HepG2 (cell line): ENCODE data around the gene COG5. TPM values are rescaled to one million over a fixed set of nuclear protein-coding genes. Genes with fewer than 3 reads are reported as not detected.

Source experiments
- ATAC-seq: fragments of 200-7000 bp; cut with Tn5 transposase; 3 replicates; pipeline ENCODE4 v1.9.1; 2020; ENCODE audit warnings: mild to moderate bottlenecking, moderate library complexity
- BruUV-seq: library from RNA; stranded (reverse); fragments of 400-500 nt; replicated peaks from 2 replicates; lab custom pipeline; 2021; lab: Mats Ljungman, UMichigan
- CTCF ChIA-PET: fragments of 300-600 bp; formaldehyde crosslinking; extraction: SDS; loops from one replicate; lab custom pipeline; 2021; ENCODE audit warnings: low total read pairs, inconsistent platforms, low intra/inter-chr PET ratio; lab: Yijun Ruan, JAX
- POLR2A ChIA-PET: fragments of 350-600 bp; sonication (Branson Sonifier 250); formaldehyde crosslinking; loops from one replicate; lab custom pipeline; 2020; ENCODE audit warnings: antibody characterized with exemption, inconsistent platforms; lab: Yijun Ruan, JAX
- DNase-seq: peaks from one replicate; pipeline ENCODE4 v3.0.0-alpha.2; 2015; ENCODE audit warnings: low spot score
- FAIRE-seq: peaks from 3 replicates; lab custom pipeline; 2011; peaks lifted over from hg19 to GRCh38; lab: Jason Lieb, UNC
- H2AFZ ChIP-seq: one replicate; pipeline ENCODE4 v1.6.1; 2011; ENCODE audit warnings: low read length, inconsistent platforms
- H3K27ac ChIP-seq: fragments of 300-600 bp; 3 replicates; pipeline ENCODE4 v1.8.0; 2011; ENCODE audit warnings: mixed run types, mild to moderate bottlenecking, mixed read lengths, low read length, inconsistent platforms; ENCODE audit not compliant: insufficient read depth; ENCODE audit errors: extremely low read length
- H3K27me3 ChIP-seq, 2 experiments: fragments of 200-600 bp in 1 of 2; 2 replicates in 1 of 2; 3 replicates in 1 of 2; pipeline versions ENCODE4 v1.6.0 to v1.8.0; 2011; ENCODE audit warnings: low read length in 2 of 2, mild to moderate bottlenecking in 2 of 2, moderate library complexity in 2 of 2, inconsistent platforms in 1 of 2; ENCODE audit not compliant: insufficient read depth in 2 of 2, control insufficient read depth in 1 of 2
- H3K36me3 ChIP-seq, 2 experiments: fragments of 200-600 bp in 1 of 2; replicated peaks in 1 of 2; 2 replicates in 1 of 2; 3 replicates in 1 of 2; pipeline versions ENCODE4 v1.5.1 to v1.8.0; 2011; ENCODE audit warnings: low read length in 2 of 2, inconsistent platforms in 1 of 2; ENCODE audit not compliant: insufficient read depth in 2 of 2, control insufficient read depth in 1 of 2
- H3K4me1 ChIP-seq: 2 replicates; pipeline ENCODE4 v1.5.1; 2012; ENCODE audit warnings: low read length, inconsistent platforms; ENCODE audit not compliant: insufficient read depth
- H3K4me2 ChIP-seq: 2 replicates; pipeline ENCODE4 v1.6.0; 2011; ENCODE audit warnings: low read depth, low read length, inconsistent platforms
- H3K4me3 ChIP-seq, 3 experiments: fragments of 200-600 bp in 1 of 3; sonication (generic), shearing (Covaris generic) in 1 of 3; replicated peaks in 1 of 3; 2 replicates each; pipeline ENCODE4 v1.5.1; 2011 to 2016; ENCODE audit warnings: low read length in 3 of 3, inconsistent platforms in 2 of 3, low read depth in 2 of 3, mild to moderate bottlenecking in 2 of 3, control low read depth in 1 of 3, mixed read lengths in 1 of 3; ENCODE audit not compliant: insufficient read depth in 1 of 3
- H3K79me2 ChIP-seq: one replicate; pipeline ENCODE4 v1.6.1; 2011; ENCODE audit warnings: low read length, inconsistent platforms; ENCODE audit not compliant: insufficient read depth
- H3K9ac ChIP-seq: 2 replicates; pipeline ENCODE4 v1.6.0; 2011; ENCODE audit warnings: mild to moderate bottlenecking, low read depth, low read length, inconsistent platforms; ENCODE audit not compliant: insufficient read depth
- H3K9me3 ChIP-seq: 2 replicates; pipeline ENCODE4 v1.5.1; 2012; ENCODE audit warnings: mild to moderate bottlenecking, low read length
- H4K20me1 ChIP-seq: 2 replicates; pipeline ENCODE4 v1.6.0; 2011; ENCODE audit warnings: inconsistent platforms, mild to moderate bottlenecking, low read length, moderate library complexity; ENCODE audit not compliant: insufficient read depth
- HNF4A ChIP-seq: sonication (generic); formaldehyde crosslinking; IDR thresholded peaks from 2 replicates; pipeline ENCODE4 v1.4.0; 2020; ENCODE audit warnings: missing genetic modification reagents
- MAFK ChIP-seq, 2 experiments: IDR thresholded peaks in 1 of 2; conservative IDR thresholded peaks in 1 of 2; 2 replicates each; pipeline ENCODE4 v1.6.1; 2011; ENCODE audit warnings: improper control_type of control experiment in 2 of 2, low read length in 2 of 2
- TCF7 ChIP-seq: sonication (generic); IDR thresholded peaks from 2 replicates; pipeline ENCODE4 v1.6.1; 2016; ENCODE audit warnings: antibody characterized with exemption, low read depth
- ZNF121 ChIP-seq: sonication (generic); formaldehyde crosslinking; IDR thresholded peaks from 2 replicates; pipeline ENCODE4 v1.5.0; 2020; ENCODE audit warnings: mild to moderate bottlenecking, missing genetic modification reagents
- ZNF232 ChIP-seq: sonication (generic); formaldehyde crosslinking; IDR thresholded peaks from 2 replicates; pipeline ENCODE4 v1.4.0; 2020; ENCODE audit warnings: missing genetic modification reagents, borderline replicate concordance
- WGBS: methylation state at CpG from one replicate; pipeline ENCODE4 v1.1.6; 2017; ENCODE audit warnings: low lambda C conversion rate; 5-methylcytosine and 5-hydroxymethylcytosine counted together
- in situ Hi-C: cut with HindIII; loops from 2 replicates; pipeline ENCODE4 v1.10.0; 2017; ENCODE audit warnings: low pct_unique_long_range_greater_than_20kb; ENCODE audit not compliant: extremely low pct_ligation_motif_present
- intact Hi-C: fragments of 100-400 bp; cut with micrococcal nuclease; formaldehyde crosslinking; loops from one replicate; pipeline ENCODE4 v1.10.0; 2022; ENCODE audit not compliant: unreplicated experiment
- polyA plus RNA-seq, 8 experiments: library from polyadenylated mRNA; depleted of rRNA in 3 of 8; stranded (reverse) in 7 of 8; unstranded in 1 of 8; fragments of >200 nt; fragmentation: Illumina TruSeq in 4 of 8; extraction: Trizol in 4 of 8; gene quantifications; 2 replicates each; pipeline versions ENCODE4 v1.2.1 to v1.2.3, GENCODE V29; 2011 to 2016; ENCODE audit warnings: low read depth in 4 of 8, missing spikeins in 1 of 8, mixed read lengths in 1 of 8; ENCODE audit not compliant: insufficient read depth in 1 of 8
- total RNA-seq, 5 experiments: library from RNA; depleted of rRNA; stranded (reverse); fragments of >200 nt; fragmentation: Illumina TruSeq; extraction: Trizol; gene quantifications; 2 replicates each; pipeline ENCODE4 v1.2.3, GENCODE V29; 2016; ENCODE audit warnings: low read depth in 1 of 5
- TF ChIP-seq, protein P1 (sequence below): sonication (generic); formaldehyde crosslinking; conservative IDR thresholded peaks from 2 replicates; pipeline ENCODE4 v1.8.0; 2022; ENCODE audit warnings: low read depth, missing genetic modification reagents

COG5 gene
- total and polyA plus RNA-seq, 2 of the 13 experiments (the other 11 are each of a cell fraction or from before 2014, with no cell fraction given), result 20.4 to 31.3 TPM

DNA sequence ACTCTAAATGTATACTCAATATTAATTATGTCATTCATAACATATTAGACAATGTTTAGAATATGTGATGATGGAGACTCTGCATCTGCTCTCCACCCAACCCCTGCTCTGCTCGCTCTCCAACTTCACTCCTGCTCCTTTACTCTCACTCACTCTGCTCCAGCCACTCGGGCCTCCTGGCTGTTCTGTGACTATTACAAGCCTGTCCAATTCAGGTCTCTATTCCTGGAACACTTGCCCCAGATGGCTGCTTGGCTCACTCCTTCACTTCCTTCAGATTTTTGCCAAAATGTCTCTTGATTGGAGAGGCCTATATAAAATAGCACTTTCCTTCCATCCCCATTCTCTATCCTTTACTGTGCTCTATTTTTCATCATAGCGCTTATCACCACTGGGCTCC is 310.1 kb downstream of the COG5 start:
- ATAC-seq, result no peak
- FAIRE-seq, result no peak
- Histone ChIP-seq H3K9me3 (no peaks in the 10 kb centered on the region), H2AFZ (no peak overlapping the region), H3K79me2 (no peaks in the 10 kb centered on the region), H4K20me1 (no peaks in the 10 kb centered on the region; the same call in 1 of the 2 replicates), H3K27me3 (no peaks in the 10 kb centered on the region), H3K4me3 (no peak overlapping the region), H3K4me2 (no peak overlapping the region), H3K27ac (no peak overlapping the region), H3K4me1 (peaks cover 9% of the 10 kb centered on the region; the same call in 1 of the 2 replicates), H3K36me3 (0 out of 5 replicates have a peak, but pooled peaks cover 1 to 3% of the 10 kb centered on the region in 2 experiments), H3K9ac (no peak overlapping the region)
- TF ChIP-seq MAFK (conservative IDR thresholded peaks at IDR 0.05 in 1 of 2, IDR thresholded peaks at IDR 0.05 in 1 of 2; ENCODE audit: low read length in 2 of 2), result no peak
- TF ChIP-seq ZNF232 (CRISPR knock-in tag), result no peak
- in situ Hi-C loops (no loop called here), intact Hi-C loops (no loop called here)
- BruUV-seq, result no TSS peak
- POLR2A ChIA-PET, result no interaction called here
- DNase-seq, result no peak
- CTCF ChIA-PET, result no interaction called here
- WGBS, result 97% methylated on average over 3 of the region's 3 CpGs

- CTCF ChIA-PET, result no interaction called here
- in situ Hi-C loops, result no loop called here
Measured at GRCh38 chr7:107251963-107252362, 311.8 kb downstream of the COG5 start.

More at GRCh38 chr7:107251963-107252362, 311.8 kb downstream of the COG5 start:
- Histone ChIP-seq H4K20me1 (no peaks in the 10 kb centered on the region; the same call in 1 of the 2 replicates), H3K27ac (no peak overlapping the region), H3K4me2 (no peak overlapping the region), H2AFZ (no peak overlapping the region), H3K9me3 (no peaks in the 10 kb centered on the region), H3K36me3 (peaks cover 1 to 10% of the 10 kb centered on the region in 2 experiments; a peak in 3 of 5 replicates), H3K9ac (no peak overlapping the region), H3K27me3 (no peaks in the 10 kb centered on the region), H3K79me2 (no peaks in the 10 kb centered on the region), H3K4me3 (no peak overlapping the region), H3K4me1 (peaks cover 9% of the 10 kb centered on the region; the same call in 1 of the 2 replicates)
- BruUV-seq, result no TSS peak
- TF ChIP-seq, protein P1, sequence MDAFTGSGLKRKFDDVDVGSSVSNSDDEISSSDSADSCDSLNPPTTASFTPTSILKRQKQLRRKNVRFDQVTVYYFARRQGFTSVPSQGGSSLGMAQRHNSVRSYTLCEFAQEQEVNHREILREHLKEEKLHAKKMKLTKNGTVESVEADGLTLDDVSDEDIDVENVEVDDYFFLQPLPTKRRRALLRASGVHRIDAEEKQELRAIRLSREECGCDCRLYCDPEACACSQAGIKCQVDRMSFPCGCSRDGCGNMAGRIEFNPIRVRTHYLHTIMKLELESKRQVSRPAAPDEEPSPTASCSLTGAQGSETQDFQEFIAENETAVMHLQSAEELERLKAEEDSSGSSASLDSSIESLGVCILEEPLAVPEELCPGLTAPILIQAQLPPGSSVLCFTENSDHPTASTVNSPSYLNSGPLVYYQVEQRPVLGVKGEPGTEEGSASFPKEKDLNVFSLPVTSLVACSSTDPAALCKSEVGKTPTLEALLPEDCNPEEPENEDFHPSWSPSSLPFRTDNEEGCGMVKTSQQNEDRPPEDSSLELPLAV, result no peak
- TF ChIP-seq HNF4A, result peak; percentile 15; the same call in 1 of the 2 replicates
- 0 out of 2 replicates have a peak, but pooled peaks have one; percentile 16 for TF ChIP-seq TCF7
- TF ChIP-seq ZNF121 (CRISPR knock-in tag), result peak; percentile 81
- 71% methylated on average over 3 of the region's 3 CpGs for WGBS
- DNase-seq (peak; percentile 42), FAIRE-seq (no peak), ATAC-seq (peak; percentile 75)
- intact Hi-C loops, result no loop called here
- POLR2A ChIA-PET, result no interaction called here
